DMS79 treated with DMSO at 0.1 percent for 48 hours (cell line): Measurements from ENCODE around the gene HBG1.

Experiments used
- DNase-seq: peaks from one replicate; lab custom pipeline; 2025; lab: John Stamatoyannopoulos, UW

Gene HBG1

DNA sequence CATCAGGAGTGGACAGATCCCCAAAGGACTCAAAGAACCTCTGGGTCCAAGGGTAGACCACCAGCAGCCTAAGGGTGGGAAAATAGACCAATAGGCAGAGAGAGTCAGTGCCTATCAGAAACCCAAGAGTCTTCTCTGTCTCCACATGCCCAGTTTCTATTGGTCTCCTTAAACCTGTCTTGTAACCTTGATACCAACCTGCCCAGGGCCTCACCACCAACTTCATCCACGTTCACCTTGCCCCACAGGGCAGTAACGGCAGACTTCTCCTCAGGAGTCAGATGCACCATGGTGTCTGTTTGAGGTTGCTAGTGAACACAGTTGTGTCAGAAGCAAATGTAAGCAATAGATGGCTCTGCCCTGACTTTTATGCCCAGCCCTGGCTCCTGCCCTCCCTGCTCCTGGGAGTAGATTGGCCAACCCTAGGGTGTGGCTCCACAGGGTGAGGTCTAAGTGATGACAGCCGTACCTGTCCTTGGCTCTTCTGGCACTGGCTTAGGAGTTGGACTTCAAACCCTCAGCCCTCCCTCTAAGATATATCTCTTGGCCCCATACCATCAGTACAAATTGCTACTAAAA is 22.8 kb downstream of the HBG1 start, which contains the start of gene HBB:
HBB (minus strand) TSS at position 340 of the 579 bp plus-strand sequence; CDS start at position 290, 50 bp downstream.
- DNase-seq = peak; percentile 11

DNA sequence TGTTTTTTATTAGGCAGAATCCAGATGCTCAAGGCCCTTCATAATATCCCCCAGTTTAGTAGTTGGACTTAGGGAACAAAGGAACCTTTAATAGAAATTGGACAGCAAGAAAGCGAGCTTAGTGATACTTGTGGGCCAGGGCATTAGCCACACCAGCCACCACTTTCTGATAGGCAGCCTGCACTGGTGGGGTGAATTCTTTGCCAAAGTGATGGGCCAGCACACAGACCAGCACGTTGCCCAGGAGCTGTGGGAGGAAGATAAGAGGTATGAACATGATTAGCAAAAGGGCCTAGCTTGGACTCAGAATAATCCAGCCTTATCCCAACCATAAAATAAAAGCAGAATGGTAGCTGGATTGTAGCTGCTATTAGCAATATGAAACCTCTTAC is 24.2 kb downstream of the HBG1 start:
- DNase-seq = no peak

DNA sequence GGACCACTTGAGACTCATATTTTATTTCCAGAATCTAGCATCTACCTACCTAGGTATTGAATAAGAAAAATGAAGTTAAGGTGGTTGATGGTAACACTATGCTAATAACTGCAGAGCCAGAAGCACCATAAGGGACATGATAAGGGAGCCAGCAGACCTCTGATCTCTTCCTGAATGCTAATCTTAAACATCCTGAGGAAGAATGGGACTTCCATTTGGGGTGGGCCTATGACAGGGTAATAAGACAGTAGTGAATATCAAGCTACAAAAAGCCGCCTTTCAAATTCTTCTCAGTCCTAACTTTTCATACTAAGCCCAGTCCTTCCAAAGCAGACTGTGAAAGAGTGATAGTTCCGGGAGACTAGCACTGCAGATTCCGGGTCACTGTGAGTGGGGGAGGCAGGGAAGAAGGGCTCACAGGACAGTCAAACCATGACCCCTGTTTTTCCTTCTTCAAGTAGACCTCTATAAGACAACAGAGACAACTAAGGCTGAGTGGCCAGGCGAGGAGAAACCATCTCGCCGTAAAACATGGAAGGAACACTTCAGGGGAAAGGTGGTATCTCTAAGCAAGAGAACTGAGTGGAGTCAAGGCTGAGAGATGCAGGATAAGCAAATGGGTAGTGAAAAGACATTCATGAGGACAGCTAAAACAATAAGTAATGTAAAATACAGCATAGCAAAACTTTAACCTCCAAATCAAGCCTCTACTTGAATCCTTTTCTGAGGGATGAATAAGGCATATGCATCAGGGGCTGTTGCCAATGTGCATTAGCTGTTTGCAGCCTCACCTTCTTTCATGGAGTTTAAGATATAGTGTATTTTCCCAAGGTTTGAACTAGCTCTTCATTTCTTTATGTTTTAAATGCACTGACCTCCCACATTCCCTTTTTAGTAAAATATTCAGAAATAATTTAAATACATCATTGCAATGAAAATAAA is 24.8 kb downstream of the HBG1 start:
- DNase-seq = no peak

DNA sequence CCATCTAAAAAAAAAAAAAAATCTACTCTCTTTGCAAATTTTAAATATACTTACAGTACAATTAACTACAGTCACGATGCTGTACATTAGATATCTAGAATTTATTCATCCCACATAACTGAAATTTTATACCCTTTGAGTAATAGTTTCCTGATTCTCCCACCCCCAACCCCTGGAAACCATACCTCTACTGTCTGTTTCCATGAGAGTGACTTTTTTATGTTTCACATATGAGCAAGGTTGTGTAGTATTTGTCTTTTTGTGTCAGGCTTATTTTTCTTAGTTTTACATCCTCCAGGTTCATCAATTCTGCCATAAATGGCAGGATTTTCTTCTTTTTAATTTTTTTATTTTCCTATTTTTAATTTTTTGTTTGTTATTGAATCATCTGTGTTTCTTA is 26.0 kb downstream of the HBG1 start:
- no peak for DNase-seq

DNA sequence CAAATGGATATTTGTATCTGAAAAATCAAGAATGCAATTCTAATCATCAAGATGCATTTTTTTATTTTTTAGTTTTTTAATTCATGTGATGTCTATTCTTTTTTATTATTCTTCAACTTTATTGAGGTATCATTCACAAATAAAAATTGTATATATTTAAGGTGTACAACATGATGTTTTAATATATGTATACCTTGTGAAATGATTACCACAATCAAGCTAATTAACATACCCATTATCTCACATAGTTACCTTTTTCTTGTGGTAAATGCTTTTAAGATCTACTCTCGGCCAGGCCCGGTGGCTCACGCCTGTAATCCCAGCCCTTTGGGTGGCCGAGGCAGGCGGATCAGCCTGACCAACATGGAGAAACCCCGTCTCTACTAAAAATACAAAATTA is 26.5 kb downstream of the HBG1 start:
- DNase-seq = no peak

DNA sequence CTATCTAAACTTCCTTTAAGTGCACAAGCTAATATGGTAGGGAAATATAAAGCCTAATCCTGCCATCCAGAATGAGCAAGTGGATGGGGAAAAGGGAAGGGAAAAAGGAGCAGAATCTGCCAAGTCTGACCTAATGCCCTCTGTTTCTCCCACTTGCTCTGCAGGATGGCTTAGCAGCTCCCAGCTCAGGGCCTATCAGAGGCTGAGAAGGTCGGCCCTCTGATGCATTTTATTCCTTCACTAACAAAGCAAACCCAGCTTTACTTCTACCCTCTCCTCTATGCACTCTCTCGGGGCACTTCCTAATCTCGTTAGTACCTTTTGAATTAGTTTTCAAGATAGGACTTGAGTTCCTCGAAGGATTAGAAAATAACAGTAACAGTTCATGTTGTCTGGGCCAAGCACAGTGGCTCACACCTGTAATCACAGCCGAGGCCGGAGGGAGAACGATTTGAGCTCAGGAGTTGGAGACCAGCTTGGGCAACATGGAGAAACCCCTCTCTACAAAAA is 39.2 kb downstream of the HBG1 start:
- DNase-seq = no peak

DNA sequence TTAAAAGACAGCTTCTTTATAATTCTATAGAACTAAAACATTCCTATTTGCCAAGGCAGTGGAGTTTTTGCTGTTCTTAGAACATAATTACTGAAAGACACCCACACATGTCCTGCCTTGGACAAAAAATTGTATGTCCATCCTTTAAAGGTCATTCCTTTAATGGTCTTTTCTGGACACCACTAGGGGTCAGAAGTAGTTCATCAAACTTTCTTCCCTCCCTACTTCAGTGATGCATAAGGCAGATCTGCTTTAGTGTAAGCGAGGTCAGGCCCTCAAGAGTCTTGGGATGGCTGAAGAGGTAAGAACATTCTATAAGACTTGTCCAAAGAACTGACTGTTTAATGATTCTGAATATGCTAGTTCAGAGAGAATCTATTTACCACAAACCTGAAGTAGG is 44.9 kb downstream of the HBG1 start:
- DNase-seq = no peak

DNA sequence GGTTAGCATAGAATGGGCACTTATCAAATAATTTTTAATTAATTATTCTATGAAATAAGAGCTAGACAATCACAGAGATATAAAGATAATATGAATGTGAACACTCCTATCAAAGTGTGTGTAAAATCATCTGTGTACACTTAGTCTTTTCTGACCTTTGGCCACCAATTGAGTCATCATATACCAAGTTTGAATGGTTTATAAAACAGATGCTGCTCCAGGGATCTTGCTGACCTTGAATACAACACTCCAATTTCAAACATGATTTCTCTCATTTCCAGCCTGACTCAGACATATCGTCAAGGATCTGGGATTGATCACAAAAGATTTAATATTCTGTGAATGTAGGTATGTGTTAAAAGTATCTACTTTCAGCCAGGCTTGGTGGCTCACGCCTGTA is 46.3 kb downstream of the HBG1 start:
- DNase-seq = no peak

DNA sequence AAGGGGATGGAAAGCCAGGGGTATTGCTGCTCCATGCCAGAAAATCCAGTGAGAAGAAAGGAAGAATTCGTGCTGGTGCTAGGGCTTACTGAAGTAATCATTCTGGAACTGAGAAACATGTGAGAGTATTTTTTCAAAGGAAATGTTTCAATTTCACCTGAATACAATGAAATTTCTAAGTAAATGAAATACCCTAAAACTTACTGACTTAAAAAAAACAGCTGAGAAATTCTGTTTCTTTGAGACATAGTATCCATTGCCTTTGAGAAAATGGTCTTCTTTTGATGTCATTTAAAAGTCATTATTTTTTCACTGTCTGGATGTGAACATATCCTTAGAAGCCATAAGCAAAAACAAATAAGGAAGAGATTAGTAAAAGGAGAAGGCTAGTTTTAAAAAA is 49.1 kb downstream of the HBG1 start, which contains the start of gene OR51V1:
OR51V1 (minus strand) TSS at position 101 of the 400 bp plus-strand sequence; CDS start at position 101, 0 bp downstream.
- no peak for DNase-seq

DNA sequence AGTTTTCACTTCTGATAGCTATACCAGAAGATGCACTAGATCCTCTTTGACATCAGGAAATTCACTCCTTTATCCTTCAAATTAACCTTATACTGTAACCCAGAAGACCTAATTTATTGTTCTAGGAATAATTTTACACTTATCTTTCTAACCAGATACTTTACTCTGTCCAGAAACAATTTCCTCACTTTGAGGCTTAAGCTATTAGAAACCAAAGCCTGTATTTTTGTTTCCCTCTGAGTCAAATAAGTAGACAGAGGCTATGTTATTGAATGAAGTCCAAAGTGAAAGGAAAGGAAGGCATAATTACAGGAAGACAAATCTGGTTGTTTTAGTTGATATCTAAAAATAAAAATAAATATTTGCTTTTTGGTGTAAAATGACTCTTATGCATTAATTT is 51.4 kb downstream of the HBG1 start:
- no peak for DNase-seq
